ENCODE data around the gene GNAQ. TPM values are rescaled to one million over a fixed set of nuclear protein-coding genes. Genes with fewer than 3 reads are reported as not detected.

GNAQ gene
- total and polyA plus RNA-seq, 2 of the 4 experiments (the other 2 are of a cell fraction): 23.1 to 50.7 TPM

- ATAC-seq (ENCODE audit: low read depth) (no peak), DNase-seq (no peak)
- intact Hi-C loops (cut with micrococcal nuclease) (no loop called here), in situ Hi-C loops (cut with MboI; ENCODE audit: low sequenced_read_pairs) (no loop called here), dilution Hi-C loops (cut with HindIII; ENCODE audit: low sequenced_read_pairs, unreplicated experiment) (no loop called here)
- Histone ChIP-seq H3K4me1 (ENCODE audit: control insufficient read depth, insufficient read depth, low read length) (peaks cover 10% of the 10 kb centered on the region), H3K14ac (replicated peaks; ENCODE audit: low read depth, low read length) (no peak overlapping the region), H2AK9ac (replicated peaks; ENCODE audit: low read depth, low read length, poor library complexity) (no peak overlapping the region), H2BK20ac (ENCODE audit: low read depth, low read length) (no peak overlapping the region), H3K18ac (ENCODE audit: low read depth, low read length) (no peak overlapping the region), H3K36me3 (ENCODE audit: control insufficient read depth, insufficient read depth, low read length) (peaks cover 2% of the 10 kb centered on the region), H3K27me3 (ENCODE audit: control insufficient read depth, insufficient read depth, low read length) (no peaks in the 10 kb centered on the region), H2AK5ac (ENCODE audit: low read depth, low read length) (no peak overlapping the region), H4K91ac (ENCODE audit: insufficient read depth, low read depth, low read length) (no peak overlapping the region), H3K4me2 (ENCODE audit: low read depth, low read length) (no peak overlapping the region), H4K5ac (ENCODE audit: low read depth, low read length) (no peak overlapping the region), H3K4me3 (ENCODE audit: insufficient read depth, low read depth, low read length) (no peak overlapping the region), H3K23ac (ENCODE audit: low read depth, low read length) (no peak overlapping the region), H4K20me1 (ENCODE audit: insufficient read depth, low read length) (peaks cover 7% of the 10 kb centered on the region; the same call in 1 of the 2 replicates), H3K27ac (ENCODE audit: insufficient read depth, low read length) (no peak overlapping the region), H4K8ac (ENCODE audit: low read depth in 2 of 2, low read length in 2 of 2) (no peak overlapping the region), H2BK5ac (ENCODE audit: low read depth, low read length, poor library complexity, severe bottlenecking) (no peak overlapping the region), H3K56ac (ENCODE audit: extremely low read depth, insufficient read depth, low read length) (no peak overlapping the region), H2BK120ac (ENCODE audit: low read depth, low read length) (no peak overlapping the region), H3K9me1 (ENCODE audit: insufficient read depth, low read length) (peaks cover 5% of the 10 kb centered on the region; the same call in 1 of the 2 replicates), H3K9me3 (ENCODE audit: control insufficient read depth, insufficient read depth, low read length) (no peaks in the 10 kb centered on the region), H2BK15ac (ENCODE audit: low read depth, low read length) (no peak overlapping the region), H2AFZ (replicated peaks; ENCODE audit: low read length, poor library complexity) (no peak overlapping the region), H3K9ac (ENCODE audit: low read depth, low read length) (no peak overlapping the region), H3K79me1 (ENCODE audit: low read depth in 1 of 2, low read length in 2 of 2) (peaks cover 26 to 58% of the 10 kb centered on the region in 2 experiments), H3K4ac (ENCODE audit: low read depth, low read length) (no peak overlapping the region)
- TF ChIP-seq RAD21 (IDR thresholded peaks at IDR 0.05; ENCODE audit: low read length): no peak
- TF ChIP-seq, protein P1, sequence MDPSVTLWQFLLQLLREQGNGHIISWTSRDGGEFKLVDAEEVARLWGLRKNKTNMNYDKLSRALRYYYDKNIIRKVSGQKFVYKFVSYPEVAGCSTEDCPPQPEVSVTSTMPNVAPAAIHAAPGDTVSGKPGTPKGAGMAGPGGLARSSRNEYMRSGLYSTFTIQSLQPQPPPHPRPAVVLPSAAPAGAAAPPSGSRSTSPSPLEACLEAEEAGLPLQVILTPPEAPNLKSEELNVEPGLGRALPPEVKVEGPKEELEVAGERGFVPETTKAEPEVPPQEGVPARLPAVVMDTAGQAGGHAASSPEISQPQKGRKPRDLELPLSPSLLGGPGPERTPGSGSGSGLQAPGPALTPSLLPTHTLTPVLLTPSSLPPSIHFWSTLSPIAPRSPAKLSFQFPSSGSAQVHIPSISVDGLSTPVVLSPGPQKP (IDR thresholded peaks at IDR 0.05; ENCODE audit: borderline replicate concordance, low read depth, low read length): no peak
- BruUV-seq (replicated peaks): no TSS peak
- POLR2A ChIA-PET (ENCODE audit: unreplicated experiment): no interaction called here
- no CpG with 5 or more reads among the region's 1 CpG for WGBS, 2 experiments (ENCODE audit: extremely low coverage in 2 of 2, insufficient read length in 1 of 2)
- CTCF ChIA-PET: no interaction called here
These were observed 49.7 kb downstream of the GNAQ start for GRCh38 chr9:77981907-77982306.

Measured in IMR-90 (cell line).